ENCODE results near the gene TCFL5.

DNA sequence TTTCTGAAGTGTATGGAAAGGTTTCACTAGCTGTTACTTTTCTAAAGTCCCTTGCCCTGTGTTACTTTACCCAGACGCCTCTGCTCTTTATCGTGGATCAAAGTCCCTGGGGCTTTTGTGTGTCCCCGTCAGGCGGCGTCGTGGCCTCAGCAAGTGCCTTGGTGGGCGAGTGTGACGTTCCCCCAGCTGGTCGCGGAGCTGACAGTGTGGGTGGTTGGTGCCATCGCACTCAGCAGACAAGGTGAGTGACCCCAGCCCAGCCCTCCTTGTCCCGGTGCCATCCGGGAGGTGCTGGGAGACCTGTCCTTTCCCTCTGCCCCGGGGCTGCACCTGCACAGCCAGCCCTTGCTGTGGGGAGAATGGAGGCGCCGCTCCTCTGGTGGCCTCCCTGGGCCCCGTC, 27.3 kb upstream of the TCFL5 start:
- TF ChIP-seq POLR2AphosphoS5 (IDR thresholded peaks at IDR 0.05; ENCODE audit: borderline replicate concordance, low read depth, low read length) (no peak), EZH2 (IDR thresholded peaks at IDR 0.05) (no peak), FOXP2 (optimal IDR thresholded peaks at IDR 0.05; ENCODE audit: control extremely low read depth, extremely low read length, insufficient read depth) (no peak)
